Fibroblast of the aortic adventitia (primary cell): ENCODE results near the gene PTGIS. TPM values are rescaled to one million over a fixed set of nuclear protein-coding genes. Genes with fewer than 3 reads are reported as not detected.

ENCODE experiments used
- DNase-seq: peaks from one replicate; pipeline ENCODE4 v3.0.0-alpha.2; 2010; ENCODE audit warnings: low read depth
- H3K4me3 ChIP-seq: 2 replicates; pipeline ENCODE4 v1.5.1; 2011; ENCODE audit warnings: low read depth, mild to moderate bottlenecking, control low read depth, low read length, moderate library complexity
- CTCF ChIP-seq: IDR thresholded peaks from 2 replicates; pipeline ENCODE4 v1.5.1; 2011; ENCODE audit warnings: mild to moderate bottlenecking, low read length, control low read depth, inconsistent platforms; ENCODE audit not compliant: insufficient read depth
- total RNA-seq: library from RNA; depleted of rRNA; stranded (reverse); fragments of >200 nt; gene quantifications from 2 replicates; pipeline ENCODE4 v1.2.3, GENCODE V29; 2012; ENCODE audit warnings: low replicate concordance

PTGIS gene
- total RNA-seq, 1 donor: 1,011 TPM

GRCh38 chr20:49610691-49611538 lies 43.0 kb upstream of the PTGIS start:
- peak; percentile 90 for TF ChIP-seq CTCF
- peak overlapping the region; percentile 44 for H3K4me3 ChIP-seq
- DNase-seq: peak; percentile 49

GRCh38 chr20:49608752-49609670 lies 41.1 kb upstream of the PTGIS start:
- no peak overlapping the region for H3K4me3 ChIP-seq
- peak; percentile 95 for TF ChIP-seq CTCF
- peak; percentile 59 for DNase-seq

- TF ChIP-seq CTCF: no peak
- H3K4me3 ChIP-seq: no peak overlapping the region
- no peak for DNase-seq
These were observed 39.6 kb upstream of the PTGIS start for GRCh38 chr20:49607568-49607967.

GRCh38 chr20:49603209-49603627 lies 35.3 kb upstream of the PTGIS start:
- TF ChIP-seq CTCF: peak; percentile 51
- H3K4me3 ChIP-seq: no peak overlapping the region
- peak; percentile 76 for DNase-seq

GRCh38 chr20:49602345-49603208 lies 34.6 kb upstream of the PTGIS start:
- DNase-seq: no peak
- no peak overlapping the region for H3K4me3 ChIP-seq
- no peak for TF ChIP-seq CTCF
